Upper lobe of left lung (tissue), 6 donors: ENCODE measurements around the gene PKIB. TPM values are rescaled to one million over a fixed set of nuclear protein-coding genes. Genes with fewer than 3 reads are reported as not detected.
A peak's percentile ranks its signal among the peaks of the same experiment; 100 is the strongest.
"Not testable (repeated sequence)": the region's sequence is repeated elsewhere in the genome, so short reads cannot be mapped to it uniquely, and the experiment has no call there.

ENCODE experiments used
- ATAC-seq, 2 donors: fragments of 200-7000 bp; cut with Tn5 transposase; one replicate each; pipeline ENCODE4 v1.9.1; 2022; ENCODE audit warnings: mild to moderate bottlenecking in 2 of 2, moderate library complexity in 2 of 2; ENCODE audit not compliant: low FRiP score in 2 of 2
- DNase-seq, 2 donors: peaks; one replicate each; pipeline ENCODE4 v3.0.0-alpha.2; 2019 to 2020
- H3K27ac ChIP-seq, 4 donors: fragments of 200-600 bp; sonication (generic); one replicate each; pipeline ENCODE4 v1.5.1; 2016 to 2019
- H3K27me3 ChIP-seq, 4 donors: fragments of 200-600 bp; sonication (generic); one replicate each; pipeline ENCODE4 v1.5.1; 2017 to 2019
- H3K36me3 ChIP-seq, 4 donors: fragments of 200-600 bp; sonication (generic); one replicate each; pipeline ENCODE4 v1.5.1; 2016 to 2019
- H3K4me1 ChIP-seq, 4 donors: fragments of 200-600 bp; sonication (generic); one replicate each; pipeline ENCODE4 v1.5.1; 2018 to 2019
- H3K4me3 ChIP-seq, 4 donors: fragments of 200-600 bp; sonication (generic); one replicate each; pipeline ENCODE4 v1.5.1; 2017 to 2019; ENCODE audit warnings: mild to moderate bottlenecking in 2 of 4, moderate library complexity in 1 of 4
- H3K9me3 ChIP-seq, 4 donors: fragments of 200-600 bp; sonication (generic); one replicate each; pipeline ENCODE4 v1.5.1; 2018 to 2019
- EP300 ChIP-seq, 4 donors: sonication (generic); formaldehyde crosslinking; IDR thresholded peaks; one replicate each; pipeline ENCODE4 v1.5.1; 2017; ENCODE audit warnings: antibody characterized with exemption in 4 of 4, control low read depth in 2 of 4
- POLR2A ChIP-seq, 4 donors: fragments of 450-650 bp; IDR thresholded peaks; one replicate each; pipeline ENCODE4 v1.5.1; 2016 to 2017; ENCODE audit warnings: antibody characterized with exemption in 4 of 4, mild to moderate bottlenecking in 2 of 4
- POLR2AphosphoS5 ChIP-seq, 2 donors: sonication (generic); formaldehyde crosslinking; IDR thresholded peaks; one replicate each; pipeline ENCODE4 v1.5.1; 2017; ENCODE audit warnings: antibody characterized with exemption in 2 of 2
- WGBS, 2 donors: methylation state at CpG; one replicate each; pipeline ENCODE4 v1.1.5; 2017 to 2018; 5-methylcytosine and 5-hydroxymethylcytosine counted together
- total RNA-seq, 6 donors: library from RNA; depleted of rRNA in 4 of 6; stranded (reverse); fragments of >200 nt in 4 of 6; gene quantifications; one replicate each; pipeline versions ENCODE4 v1.1.0 to v1.2.1, GENCODE V29; 2016 to 2021
- TF ChIP-seq, protein P1 (sequence below), 6 experiments: fragments of 450-650 bp in 4 of 6; fragments of 200-600 bp in 2 of 6; sonication (generic) in 2 of 6; IDR thresholded peaks; one replicate each; pipeline ENCODE4 v1.5.1; 2016 to 2019; ENCODE audit warnings: antibody characterized with exemption in 6 of 6
- donor health status: DM: no; HTN: no; CAD: no; lungs with moderate emphysema.
- donor health status: DM: no; HTN: yes; CAD: no; lungs with severe emphysema.

PKIB gene
- total RNA-seq, 6 donors from 2014 or later, result 1.0 to 16.1 (median 3.5) TPM; not detected in 1

DNA sequence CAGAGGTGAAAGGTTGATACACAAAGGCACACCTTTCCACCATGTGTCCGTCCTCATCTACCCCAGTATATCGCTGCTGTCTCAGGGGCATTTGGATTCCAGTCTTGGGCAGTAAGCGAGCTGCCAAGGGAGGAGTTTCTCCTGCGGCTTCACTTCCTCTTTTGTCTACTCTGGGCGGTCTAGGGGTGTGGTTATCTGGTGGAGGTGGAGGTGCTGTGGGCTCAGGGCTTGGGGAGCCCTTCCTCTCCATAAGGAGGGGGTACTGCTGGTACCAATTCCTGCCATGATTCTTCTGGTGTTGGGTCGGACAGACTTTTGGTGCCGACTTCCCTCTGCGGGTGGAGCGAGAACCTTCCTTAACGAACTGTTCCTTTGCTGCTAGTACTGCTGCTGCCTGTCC is 137.4 kb downstream of the PKIB start:
- no peak for DNase-seq
- 82% methylated on average over 5 to 10 of the region's 10 CpGs for WGBS, 2 donors

DNA sequence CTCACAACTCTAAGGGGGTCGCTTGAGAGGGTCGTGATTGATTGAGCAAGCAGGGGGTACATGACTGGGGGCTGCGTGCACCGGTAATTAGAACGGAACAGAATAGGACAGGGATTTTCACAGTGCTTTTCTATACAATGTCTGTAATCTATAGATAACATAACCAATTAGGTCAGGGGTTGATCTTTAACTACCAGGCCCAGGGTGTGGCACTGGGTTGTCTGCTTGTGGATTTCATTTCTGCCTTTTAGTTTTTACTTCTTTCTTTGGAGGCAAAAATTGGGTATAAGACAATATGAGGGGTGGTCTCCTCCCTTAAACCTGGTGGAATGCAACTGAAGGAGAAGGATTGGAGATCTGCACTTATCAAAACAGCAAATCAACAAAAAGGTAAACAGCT is 138.7 kb downstream of the PKIB start:
- DNase-seq, H3K36me3 ChIP-seq, H3K4me3 ChIP-seq, H3K27ac ChIP-seq, H3K9me3 ChIP-seq, H3K27me3 ChIP-seq, ATAC-seq: not testable (repeated sequence)
- WGBS, 2 donors, result 31 to 58% methylated on average over 5 of the region's 5 CpGs
- peaks cover 2 to 15% (median 7%) of the 10 kb centered on the region in 4 donors for H3K4me1 ChIP-seq

More for the DNA sequence above, 137.4 kb downstream of the PKIB start:
- H3K27ac ChIP-seq, result peak overlapping the region in 1 of 4 donors; percentile 4
- no peaks in the 10 kb centered on the region for H3K36me3 ChIP-seq
- peaks cover 0 to 9% (median 2%) of the 10 kb centered on the region in 4 donors for H3K4me1 ChIP-seq
- H3K27me3 ChIP-seq, result no peaks in the 10 kb centered on the region
- TF ChIP-seq POLR2AphosphoS5 (IDR thresholded peaks at IDR 0.05) (no peak), POLR2A (IDR thresholded peaks at IDR 0.05) (no peak), EP300 (IDR thresholded peaks at IDR 0.05) (no peak)
- TF ChIP-seq, protein P1, sequence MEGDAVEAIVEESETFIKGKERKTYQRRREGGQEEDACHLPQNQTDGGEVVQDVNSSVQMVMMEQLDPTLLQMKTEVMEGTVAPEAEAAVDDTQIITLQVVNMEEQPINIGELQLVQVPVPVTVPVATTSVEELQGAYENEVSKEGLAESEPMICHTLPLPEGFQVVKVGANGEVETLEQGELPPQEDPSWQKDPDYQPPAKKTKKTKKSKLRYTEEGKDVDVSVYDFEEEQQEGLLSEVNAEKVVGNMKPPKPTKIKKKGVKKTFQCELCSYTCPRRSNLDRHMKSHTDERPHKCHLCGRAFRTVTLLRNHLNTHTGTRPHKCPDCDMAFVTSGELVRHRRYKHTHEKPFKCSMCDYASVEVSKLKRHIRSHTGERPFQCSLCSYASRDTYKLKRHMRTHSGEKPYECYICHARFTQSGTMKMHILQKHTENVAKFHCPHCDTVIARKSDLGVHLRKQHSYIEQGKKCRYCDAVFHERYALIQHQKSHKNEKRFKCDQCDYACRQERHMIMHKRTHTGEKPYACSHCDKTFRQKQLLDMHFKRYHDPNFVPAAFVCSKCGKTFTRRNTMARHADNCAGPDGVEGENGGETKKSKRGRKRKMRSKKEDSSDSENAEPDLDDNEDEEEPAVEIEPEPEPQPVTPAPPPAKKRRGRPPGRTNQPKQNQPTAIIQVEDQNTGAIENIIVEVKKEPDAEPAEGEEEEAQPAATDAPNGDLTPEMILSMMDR (IDR thresholded peaks at IDR 0.05), result no peak
- no peaks in the 10 kb centered on the region for H3K9me3 ChIP-seq
- no peak for ATAC-seq
- H3K4me3 ChIP-seq, result no peak overlapping the region

DNA sequence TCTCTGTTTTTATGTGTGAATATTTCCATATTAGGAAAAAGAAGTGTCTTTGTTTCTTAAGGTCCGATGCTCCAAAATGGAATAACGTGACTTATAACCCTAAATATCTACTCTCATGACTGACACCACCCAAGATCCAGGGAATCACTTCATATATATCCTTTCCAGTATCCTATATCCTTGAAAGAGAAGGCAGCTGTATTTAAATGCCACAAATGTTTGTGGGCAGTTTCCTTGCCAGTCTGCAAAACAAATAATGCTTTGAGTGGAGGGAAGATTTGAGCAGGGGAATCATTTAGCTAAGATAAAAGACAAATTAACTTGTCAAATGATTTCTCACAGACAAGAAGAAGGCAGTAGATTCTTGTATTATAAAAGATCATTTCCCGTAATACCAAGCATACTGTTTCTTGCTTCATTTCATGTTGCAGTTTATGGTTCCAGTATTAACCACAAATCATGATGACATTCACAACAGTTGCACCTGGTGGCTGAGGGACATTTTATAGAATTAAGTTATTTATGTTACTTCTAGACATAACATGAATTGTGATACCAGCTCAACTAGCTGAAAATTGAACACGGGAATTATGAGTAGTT is 139.3 kb downstream of the PKIB start:
- Histone ChIP-seq H3K4me3 (no peak overlapping the region), H3K27me3 (no peaks in the 10 kb centered on the region), H3K36me3 (no peaks in the 10 kb centered on the region), H3K9me3 (no peaks in the 10 kb centered on the region), H3K4me1 (peaks cover 8 to 20% (median 10%) of the 10 kb centered on the region in 4 donors), H3K27ac (no peak overlapping the region)
- ATAC-seq (no peak), DNase-seq (no peak)
- WGBS, 2 donors, result 82 to 90% methylated on average over 4 of the region's 4 CpGs
- TF ChIP-seq EP300 (IDR thresholded peaks at IDR 0.05) (no peak), POLR2A (IDR thresholded peaks at IDR 0.05) (no peak), POLR2AphosphoS5 (IDR thresholded peaks at IDR 0.05) (no peak)
- TF ChIP-seq, protein P1 (IDR thresholded peaks at IDR 0.05), result no peak

DNA sequence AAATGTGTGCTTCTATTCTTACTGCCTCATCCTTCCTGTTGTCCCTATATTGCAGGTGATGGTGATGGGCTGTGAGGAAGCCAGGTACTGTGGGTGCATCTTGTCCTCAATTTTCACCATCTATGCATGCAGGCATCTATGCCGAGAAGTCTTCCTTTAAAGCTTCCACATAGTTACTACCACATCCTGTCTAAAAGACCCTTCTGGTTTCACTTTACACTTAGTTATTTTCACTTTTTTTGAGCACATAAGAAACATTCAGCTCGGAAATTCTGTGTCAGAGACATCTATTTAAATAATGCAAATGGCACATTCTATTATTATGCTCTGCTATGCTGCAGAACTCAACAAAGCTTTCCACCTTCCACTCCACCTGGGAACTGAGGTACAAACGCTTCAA is 141.1 kb downstream of the PKIB start:
- Histone ChIP-seq H3K27ac (no peak overlapping the region), H3K4me3 (no peak overlapping the region), H3K4me1 (peaks cover 8 to 16% (median 11%) of the 10 kb centered on the region in 4 donors), H3K27me3 (no peaks in the 10 kb centered on the region), H3K36me3 (no peaks in the 10 kb centered on the region), H3K9me3 (no peaks in the 10 kb centered on the region)
- no peak for TF ChIP-seq EP300 (IDR thresholded peaks at IDR 0.05)
- no peak for TF ChIP-seq POLR2AphosphoS5 (IDR thresholded peaks at IDR 0.05)
- TF ChIP-seq POLR2A (IDR thresholded peaks at IDR 0.05), result no peak
- no peak for ATAC-seq
- 61 to 67% methylated on average over 3 of the region's 3 CpGs for WGBS, 2 donors
- no peak for DNase-seq

DNA sequence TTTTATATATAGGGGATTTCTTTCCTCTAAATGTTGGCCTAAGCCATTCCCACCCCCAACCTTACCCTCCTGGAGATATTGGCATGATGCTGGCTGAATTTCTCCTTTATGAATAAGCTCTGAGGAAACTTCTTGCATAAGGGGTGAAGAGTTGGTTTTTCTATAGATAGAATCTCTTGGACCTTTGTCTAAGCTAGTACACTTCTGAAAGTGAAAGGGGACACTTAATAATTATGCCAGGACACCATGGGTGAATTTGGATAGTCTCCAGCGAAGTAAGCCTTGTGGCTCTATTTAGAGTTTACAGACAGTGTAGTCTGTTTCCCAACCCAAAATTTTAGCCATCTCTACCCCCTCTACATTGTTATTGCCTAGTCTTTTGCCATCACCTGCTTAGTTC is 142.3 kb downstream of the PKIB start:
- H3K4me3 ChIP-seq, result no peak overlapping the region
- 36 to 83% methylated on average over 1 of the region's 1 CpG for WGBS, 2 donors
- H3K9me3 ChIP-seq, result no peaks in the 10 kb centered on the region
- H3K27me3 ChIP-seq, result no peaks in the 10 kb centered on the region
- no peak for TF ChIP-seq EP300 (IDR thresholded peaks at IDR 0.05)
- TF ChIP-seq, protein P1 (IDR thresholded peaks at IDR 0.05), result no peak
- no peak for TF ChIP-seq POLR2A (IDR thresholded peaks at IDR 0.05)
- no peak for TF ChIP-seq POLR2AphosphoS5 (IDR thresholded peaks at IDR 0.05)
- ATAC-seq, result no peak
- peak overlapping the region in 2 of 4 donors; percentile 62 to 73 for H3K27ac ChIP-seq
- no peaks in the 10 kb centered on the region for H3K36me3 ChIP-seq
- H3K4me1 ChIP-seq, result peaks cover 8 to 16% (median 11%) of the 10 kb centered on the region in 4 donors
- DNase-seq, result no peak
